Left ventricle myocardium inferior (tissue), 1 donor: ENCODE results near the gene TLR8. TPM values are rescaled to one million over a fixed set of nuclear protein-coding genes. Genes with fewer than 3 reads are reported as not detected.
A peak's percentile ranks its signal among the peaks of the same experiment; 100 is the strongest.

Source experiments
- DNase-seq: peaks from one replicate; pipeline ENCODE4 v3.0.0-alpha.2; 2020
- H3K27ac ChIP-seq: fragments of 200-600 bp; replicated peaks from 2 replicates; pipeline ENCODE4 v1.8.0; 2021
- H3K27me3 ChIP-seq: fragments of 200-600 bp; 2 replicates; pipeline ENCODE4 v1.8.0; 2021; ENCODE audit warnings: low read depth
- H3K36me3 ChIP-seq: fragments of 200-600 bp; 2 replicates; pipeline ENCODE4 v1.8.0; 2021
- H3K4me1 ChIP-seq: fragments of 200-600 bp; 2 replicates; pipeline ENCODE4 v1.8.0; 2021
- H3K4me3 ChIP-seq: fragments of 200-600 bp; 2 replicates; pipeline ENCODE4 v1.8.0; 2021; ENCODE audit warnings: mild to moderate bottlenecking, moderate library complexity
- H3K9me3 ChIP-seq: fragments of 200-600 bp; replicated peaks from 2 replicates; pipeline ENCODE4 v1.8.0; 2021
- CTCF ChIP-seq: fragments of 200-600 bp; IDR thresholded peaks from 2 replicates; pipeline ENCODE4 v1.8.0; 2021; ENCODE audit warnings: antibody characterized with exemption, mild to moderate bottlenecking, borderline replicate concordance
- intact Hi-C: fragments of 100-400 bp; cut with micrococcal nuclease; formaldehyde crosslinking; loops from one replicate; pipeline ENCODE4 v1.11.0; 2022
- total RNA-seq: library from RNA; stranded (reverse); fragmentation: NEBNext Ultra II Directional; extraction: Animal tissue kit (Norgen Biotek cat#: 25700); gene quantifications from one replicate; pipeline ENCODE4 v1.2.1, GENCODE V29; 2021
- donor health status: DM: no; HTN: yes; CAD: no; lungs with severe emphysema.

Gene TLR8
- total RNA-seq, 1 donor from 2014 or later: 0.85 TPM

- intact Hi-C loops: no loop called here
Measured at GRCh38 chrX:12891915-12892506, 14.4 kb upstream of the TLR8 start.

GRCh38 chrX:12892716-12893115 is 13.7 kb upstream of the TLR8 start:
- H3K27ac ChIP-seq: no peak overlapping the region
- H3K4me3 ChIP-seq: no peak overlapping the region
- no peaks in the 10 kb centered on the region for H3K4me1 ChIP-seq
- H3K27me3 ChIP-seq: no peaks in the 10 kb centered on the region
- TF ChIP-seq CTCF: no peak
- no peaks in the 10 kb centered on the region for H3K36me3 ChIP-seq
- no peak for DNase-seq
- no peaks in the 10 kb centered on the region for H3K9me3 ChIP-seq
- intact Hi-C loops: no loop called here

More at GRCh38 chrX:12891915-12892506, 14.4 kb upstream of the TLR8 start:
- no peaks in the 10 kb centered on the region for H3K27me3 ChIP-seq
- H3K9me3 ChIP-seq: no peaks in the 10 kb centered on the region
- TF ChIP-seq CTCF: no peak
- H3K4me1 ChIP-seq: no peaks in the 10 kb centered on the region
- no peak overlapping the region for H3K27ac ChIP-seq
- no peaks in the 10 kb centered on the region for H3K36me3 ChIP-seq
- no peak overlapping the region for H3K4me3 ChIP-seq
- DNase-seq: no peak

GRCh38 chrX:12894074-12895030 is 12.1 kb upstream of the TLR8 start:
- H3K9me3 ChIP-seq: no peaks in the 10 kb centered on the region
- H3K36me3 ChIP-seq: no peaks in the 10 kb centered on the region
- DNase-seq: peak; percentile 16
- intact Hi-C loops: no loop called here
- peak; percentile 51 for TF ChIP-seq CTCF
- H3K4me3 ChIP-seq: no peak overlapping the region
- H3K27ac ChIP-seq: no peak overlapping the region
- H3K4me1 ChIP-seq: no peaks in the 10 kb centered on the region
- no peaks in the 10 kb centered on the region for H3K27me3 ChIP-seq

GRCh38 chrX:12895866-12896265 is 10.6 kb upstream of the TLR8 start:
- Histone ChIP-seq H3K4me3 (no peak overlapping the region), H3K27me3 (no peaks in the 10 kb centered on the region), H3K9me3 (no peaks in the 10 kb centered on the region), H3K4me1 (no peaks in the 10 kb centered on the region), H3K36me3 (no peaks in the 10 kb centered on the region), H3K27ac (no peak overlapping the region)
- TF ChIP-seq CTCF: no peak
- DNase-seq: no peak
- intact Hi-C loops: no loop called here

GRCh38 chrX:12896935-12897334 is 9.5 kb upstream of the TLR8 start:
- DNase-seq: no peak
- H3K27me3 ChIP-seq: no peaks in the 10 kb centered on the region
- no peak overlapping the region for H3K4me3 ChIP-seq
- intact Hi-C loops: no loop called here
- TF ChIP-seq CTCF: no peak
- no peaks in the 10 kb centered on the region for H3K36me3 ChIP-seq
- H3K4me1 ChIP-seq: no peaks in the 10 kb centered on the region
- H3K9me3 ChIP-seq: no peaks in the 10 kb centered on the region
- H3K27ac ChIP-seq: no peak overlapping the region
